Fibroblast of villous mesenchyme (primary cell): ENCODE measurements around the gene GRB10. TPM values are rescaled to one million over a fixed set of nuclear protein-coding genes. Genes with fewer than 3 reads are reported as not detected.
"Not testable (repeated sequence)": the region's sequence is repeated elsewhere in the genome, so short reads cannot be mapped to it uniquely, and the experiment has no call there.

Source experiments
- DNase-seq: peaks from one replicate; pipeline ENCODE4 v3.0.0-alpha.2; 2010; ENCODE audit warnings: low read depth
- H3K4me3 ChIP-seq: 2 replicates; pipeline ENCODE4 v1.5.1; 2011; ENCODE audit warnings: low read depth, mild to moderate bottlenecking, low read length
- CTCF ChIP-seq: IDR thresholded peaks from 2 replicates; pipeline ENCODE4 v1.5.1; 2012; ENCODE audit warnings: low read depth, mild to moderate bottlenecking, low read length; ENCODE audit not compliant: insufficient read depth
- total RNA-seq: library from RNA; depleted of rRNA; stranded (reverse); fragments of >200 nt; gene quantifications from 2 replicates; pipeline ENCODE4 v1.2.3, GENCODE V29; 2012

The GRB10 gene
- total RNA-seq, 1 donor, result 23.3 TPM

GRCh38 chr7:50774319-50774718 is 8.4 kb downstream of the GRB10 start:
- no peak for TF ChIP-seq CTCF
- H3K4me3 ChIP-seq, result no peak overlapping the region
- DNase-seq, result no peak

- H3K4me3 ChIP-seq, DNase-seq: not testable (repeated sequence)
Observed at GRCh38 chr7:50773071-50773470, 9.6 kb downstream of the GRB10 start.

- no peak for DNase-seq
- no peak for TF ChIP-seq CTCF
Observed at GRCh38 chr7:50771120-50772002, 11.3 kb downstream of the GRB10 start.

GRCh38 chr7:50768485-50769474 is 13.9 kb downstream of the GRB10 start:
- no peak overlapping the region for H3K4me3 ChIP-seq
- no peak for TF ChIP-seq CTCF
- no peak for DNase-seq

More at GRCh38 chr7:50771120-50772002, 11.3 kb downstream of the GRB10 start:
- H3K4me3 ChIP-seq, result no peak overlapping the region

- H3K4me3 ChIP-seq, result no peak overlapping the region
- no peak for TF ChIP-seq CTCF
- no peak for DNase-seq
Observed at GRCh38 chr7:50766849-50767207, 15.9 kb downstream of the GRB10 start.

GRCh38 chr7:50766106-50766848 is 16.4 kb downstream of the GRB10 start:
- no peak overlapping the region for H3K4me3 ChIP-seq
- TF ChIP-seq CTCF, result no peak
- no peak for DNase-seq
